Omental fat pad (tissue), 4 donors: ENCODE data around the gene ISM1. TPM values are rescaled to one million over a fixed set of nuclear protein-coding genes. Genes with fewer than 3 reads are reported as not detected.

ENCODE experiments used
- ATAC-seq: fragments of 150-250 bp; one replicate; pipeline ENCODE4 v1.9.1; 2016; ENCODE audit warnings: mild to moderate bottlenecking, moderate library complexity; ENCODE audit not compliant: low FRiP score
- DNase-seq: peaks from one replicate; pipeline ENCODE4 v3.0.0-alpha.2; 2019; ENCODE audit warnings: low spot score
- CTCF ChIP-seq, 3 donors: fragments of 450-650 bp; IDR thresholded peaks; one replicate each; pipeline ENCODE4 v1.5.1; 2016 to 2017; ENCODE audit warnings: antibody characterized with exemption in 3 of 3, mild to moderate bottlenecking in 3 of 3, moderate library complexity in 2 of 3
- total RNA-seq, 4 donors: library from RNA; depleted of rRNA; stranded (reverse); fragments of >200 nt; gene quantifications; one replicate each; pipeline ENCODE4 v1.1.0, GENCODE V29; 2016

ISM1 gene
- total RNA-seq, 4 donors from 2014 or later = 1.6 to 7.9 (median 4.3) TPM

- no peak for DNase-seq
- no peak for TF ChIP-seq CTCF (IDR thresholded peaks at IDR 0.05)
- no peak for ATAC-seq
Observed at GRCh38 chr20:13255356-13255755, 34.3 kb downstream of the ISM1 start.

GRCh38 chr20:13256606-13257005 lies 35.5 kb downstream of the ISM1 start:
- TF ChIP-seq CTCF (IDR thresholded peaks at IDR 0.05) = no peak
- ATAC-seq (no peak), DNase-seq (no peak)

GRCh38 chr20:13259921-13260320 lies 38.8 kb downstream of the ISM1 start:
- ATAC-seq (no peak), DNase-seq (no peak)
- no peak for TF ChIP-seq CTCF (IDR thresholded peaks at IDR 0.05)

GRCh38 chr20:13260650-13261279 lies 39.7 kb downstream of the ISM1 start:
- TF ChIP-seq CTCF (IDR thresholded peaks at IDR 0.05) = no peak
- no peak for ATAC-seq
- DNase-seq = no peak

GRCh38 chr20:13261460-13262301 lies 40.6 kb downstream of the ISM1 start:
- DNase-seq (no peak), ATAC-seq (no peak)
- no peak for TF ChIP-seq CTCF (IDR thresholded peaks at IDR 0.05)

- no peak for DNase-seq
- no peak for ATAC-seq
- TF ChIP-seq CTCF (IDR thresholded peaks at IDR 0.05) = no peak
Observed at GRCh38 chr20:13262302-13262650, 41.2 kb downstream of the ISM1 start.
